ENCODE results near the gene TSGA10IP.

TSGA10IP gene

DNA sequence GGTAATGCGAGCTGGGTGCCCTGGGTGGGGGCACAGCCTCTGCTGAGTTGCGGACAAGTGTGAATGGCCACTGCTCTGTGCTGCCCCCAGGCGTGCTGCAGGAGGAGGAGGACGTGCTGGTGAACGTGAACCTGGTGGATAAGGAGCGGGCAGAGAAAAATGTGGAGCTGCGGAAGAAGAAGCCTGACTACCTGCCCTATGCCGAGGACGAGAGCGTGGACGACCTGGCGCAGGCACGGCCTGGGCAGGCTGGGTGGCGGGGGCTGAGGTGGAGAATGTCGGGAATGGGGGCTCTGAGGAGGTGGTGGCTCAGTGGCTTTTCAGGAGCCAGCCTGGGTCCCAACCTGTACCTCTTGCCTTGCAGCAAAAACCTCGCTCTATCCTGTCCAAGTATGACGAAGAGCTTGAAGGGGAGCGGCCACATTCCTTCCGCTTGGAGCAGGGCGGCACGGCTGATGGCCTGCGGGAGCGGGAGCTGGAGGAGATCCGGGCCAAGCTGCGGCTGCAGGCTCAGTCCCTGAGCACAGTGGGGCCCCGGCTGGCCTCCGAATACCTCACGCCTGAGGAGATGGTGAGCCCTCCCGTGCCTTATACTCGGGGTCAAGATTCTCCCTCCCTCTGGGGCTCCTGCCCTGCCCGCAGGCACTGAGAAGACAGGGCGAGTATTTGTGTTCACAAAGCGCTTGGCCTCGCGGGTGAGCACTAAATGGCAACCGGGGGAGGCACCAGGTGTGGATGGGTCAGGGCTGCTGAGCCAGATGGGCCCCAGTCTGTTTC lies 20.9 kb downstream of the TSGA10IP start:
- no peak for DNase-seq (ENCODE audit: extremely low spot score)
- POLR2A ChIA-PET, result no interaction called here
- TF ChIP-seq, protein P1, sequence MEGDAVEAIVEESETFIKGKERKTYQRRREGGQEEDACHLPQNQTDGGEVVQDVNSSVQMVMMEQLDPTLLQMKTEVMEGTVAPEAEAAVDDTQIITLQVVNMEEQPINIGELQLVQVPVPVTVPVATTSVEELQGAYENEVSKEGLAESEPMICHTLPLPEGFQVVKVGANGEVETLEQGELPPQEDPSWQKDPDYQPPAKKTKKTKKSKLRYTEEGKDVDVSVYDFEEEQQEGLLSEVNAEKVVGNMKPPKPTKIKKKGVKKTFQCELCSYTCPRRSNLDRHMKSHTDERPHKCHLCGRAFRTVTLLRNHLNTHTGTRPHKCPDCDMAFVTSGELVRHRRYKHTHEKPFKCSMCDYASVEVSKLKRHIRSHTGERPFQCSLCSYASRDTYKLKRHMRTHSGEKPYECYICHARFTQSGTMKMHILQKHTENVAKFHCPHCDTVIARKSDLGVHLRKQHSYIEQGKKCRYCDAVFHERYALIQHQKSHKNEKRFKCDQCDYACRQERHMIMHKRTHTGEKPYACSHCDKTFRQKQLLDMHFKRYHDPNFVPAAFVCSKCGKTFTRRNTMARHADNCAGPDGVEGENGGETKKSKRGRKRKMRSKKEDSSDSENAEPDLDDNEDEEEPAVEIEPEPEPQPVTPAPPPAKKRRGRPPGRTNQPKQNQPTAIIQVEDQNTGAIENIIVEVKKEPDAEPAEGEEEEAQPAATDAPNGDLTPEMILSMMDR (IDR thresholded peaks at IDR 0.05; ENCODE audit: control extremely low read depth, extremely low read depth, low read depth, missing control alignments), result no peak
- CTCF ChIA-PET, result interaction anchor here (1.1 to 1.4 kb wide), 2 partner anchors 82 to 106 kb away, joined by 3 to 4 read pairs; partner anchors contain the start of gene MUS81

DNA sequence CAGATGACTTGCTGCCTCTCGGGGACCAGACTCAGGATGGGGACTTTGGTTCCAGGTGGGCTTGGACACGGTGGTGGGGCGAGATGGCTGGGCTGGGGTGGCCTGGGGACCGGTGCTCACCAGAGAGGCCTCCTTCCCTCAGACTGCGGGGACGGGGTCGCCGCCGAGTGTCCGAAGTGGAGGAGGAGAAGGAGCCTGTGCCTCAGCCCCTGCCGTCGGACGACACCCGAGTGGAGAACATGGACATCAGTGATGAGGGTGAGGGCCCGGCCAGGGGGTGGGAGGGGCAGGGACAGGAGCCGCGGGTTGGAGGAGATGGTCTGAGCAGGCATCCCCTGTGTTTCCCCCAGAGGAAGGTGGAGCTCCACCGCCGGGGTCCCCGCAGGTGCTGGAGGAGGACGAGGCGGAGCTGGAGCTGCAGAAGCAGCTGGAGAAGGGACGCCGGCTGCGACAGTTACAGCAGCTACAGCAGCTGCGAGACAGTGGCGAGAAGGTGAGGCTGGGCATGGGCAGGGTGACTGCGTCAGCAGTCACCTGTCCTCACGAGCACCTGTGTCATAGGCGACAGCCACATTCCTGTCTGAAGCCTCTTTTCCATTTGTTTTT lies 22.2 kb downstream of the TSGA10IP start:
- POLR2A ChIA-PET, result interaction anchor here (0.7 kb wide), 1 partner anchor 71 kb away, joined by 3 read pairs; no protein-coding TSS in a partner anchor
- TF ChIP-seq, protein P1 (IDR thresholded peaks at IDR 0.05; ENCODE audit: control extremely low read depth, extremely low read depth, low read depth, missing control alignments), result no peak
- CTCF ChIA-PET, result interaction anchor here (1.1 kb wide), 1 partner anchor 107 kb away, joined by 3 read pairs; the partner anchor contains the start of gene MUS81

DNA sequence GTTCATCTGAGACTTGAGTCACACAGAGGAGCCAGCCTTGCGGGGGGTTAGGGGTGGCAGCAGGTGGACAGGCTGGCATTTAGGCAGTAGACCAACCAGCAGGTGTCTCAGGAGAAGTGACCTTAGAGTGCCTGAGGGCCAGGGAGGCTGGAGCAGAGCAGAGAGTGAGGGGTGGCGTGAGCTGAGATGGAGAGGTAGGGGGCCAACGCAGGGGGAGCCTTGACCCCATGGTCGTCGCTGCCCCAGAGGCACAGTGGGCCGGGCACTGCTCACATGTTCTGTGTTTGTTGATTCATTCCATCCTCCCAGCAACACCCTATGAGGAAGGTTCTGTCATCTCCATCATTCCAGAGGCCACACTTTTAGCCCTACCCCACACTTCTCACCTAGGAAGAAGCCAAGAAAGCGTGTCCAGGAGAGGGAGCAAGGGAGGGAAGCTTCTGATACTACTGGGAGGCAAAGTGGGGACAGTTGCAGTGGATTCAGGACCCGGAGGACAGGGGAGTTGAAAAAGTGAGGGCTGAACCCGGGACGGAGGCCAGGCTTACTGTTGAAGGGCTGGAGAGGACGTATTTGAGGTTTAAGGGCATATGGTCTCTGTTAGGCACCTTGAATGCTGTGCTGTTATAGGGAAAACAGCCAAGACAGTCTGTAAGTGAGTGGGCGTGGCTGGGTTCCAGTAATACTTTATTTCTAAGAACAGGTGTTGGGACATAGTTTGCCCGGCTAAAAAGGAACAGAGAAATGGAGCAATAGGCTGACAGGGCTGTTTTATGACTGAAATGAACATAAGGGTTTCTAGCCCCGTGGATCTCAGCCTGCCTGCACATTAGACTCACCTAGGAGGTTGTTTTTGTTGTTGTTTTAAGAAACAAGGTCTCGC lies 23.6 kb downstream of the TSGA10IP start:
- TF ChIP-seq, protein P1 (IDR thresholded peaks at IDR 0.05; ENCODE audit: control extremely low read depth, extremely low read depth, low read depth, missing control alignments), result no peak
- ChIA-PET POLR2A (interaction anchor here (0.6 kb wide), 1 partner anchor 81 kb away, joined by 4 read pairs; the partner anchor contains the start of gene FIBP), CTCF (interaction anchor here (0.7 to 4.5 kb wide), 3 partner anchors 11 to 84 kb away, joined by 3 to 25 read pairs (median 4); no protein-coding TSS in a partner anchor)
- no peak for DNase-seq (ENCODE audit: extremely low spot score)

More for the DNA sequence above, 22.2 kb downstream of the TSGA10IP start:
- DNase-seq (ENCODE audit: extremely low spot score), result no peak

DNA sequence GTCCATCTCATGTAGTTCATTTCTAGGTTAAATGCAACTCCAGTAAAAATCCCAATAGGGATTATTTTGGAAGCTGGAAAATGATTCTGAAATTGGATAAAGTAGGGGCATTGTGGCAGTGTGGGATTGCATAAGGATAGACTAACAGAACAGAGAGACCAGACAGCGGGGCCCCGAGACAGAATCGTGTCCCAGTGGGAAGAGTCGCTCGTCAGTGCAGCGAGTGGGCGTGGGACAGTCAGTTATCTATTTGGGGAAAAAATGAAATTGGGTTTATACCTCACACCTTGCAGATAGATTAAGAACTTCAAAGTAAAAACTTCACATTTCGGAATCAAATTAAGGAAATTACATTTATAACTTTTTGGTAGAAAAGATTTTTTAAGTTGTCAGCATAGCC lies 26.8 kb downstream of the TSGA10IP start:
- TF ChIP-seq, protein P1 (IDR thresholded peaks at IDR 0.05; ENCODE audit: control extremely low read depth, extremely low read depth, low read depth, missing control alignments), result no peak
- DNase-seq (ENCODE audit: extremely low spot score), result no peak
- ChIA-PET CTCF (interaction anchor here (1.7 to 4.5 kb wide), 3 partner anchors 16 to 88 kb away, joined by 10 to 25 read pairs (median 14); partner anchors contain the start of gene FIBP), POLR2A (interaction anchor here (0.7 kb wide), 1 partner anchor 178 kb away, joined by 4 read pairs; no protein-coding TSS in a partner anchor)

DNA sequence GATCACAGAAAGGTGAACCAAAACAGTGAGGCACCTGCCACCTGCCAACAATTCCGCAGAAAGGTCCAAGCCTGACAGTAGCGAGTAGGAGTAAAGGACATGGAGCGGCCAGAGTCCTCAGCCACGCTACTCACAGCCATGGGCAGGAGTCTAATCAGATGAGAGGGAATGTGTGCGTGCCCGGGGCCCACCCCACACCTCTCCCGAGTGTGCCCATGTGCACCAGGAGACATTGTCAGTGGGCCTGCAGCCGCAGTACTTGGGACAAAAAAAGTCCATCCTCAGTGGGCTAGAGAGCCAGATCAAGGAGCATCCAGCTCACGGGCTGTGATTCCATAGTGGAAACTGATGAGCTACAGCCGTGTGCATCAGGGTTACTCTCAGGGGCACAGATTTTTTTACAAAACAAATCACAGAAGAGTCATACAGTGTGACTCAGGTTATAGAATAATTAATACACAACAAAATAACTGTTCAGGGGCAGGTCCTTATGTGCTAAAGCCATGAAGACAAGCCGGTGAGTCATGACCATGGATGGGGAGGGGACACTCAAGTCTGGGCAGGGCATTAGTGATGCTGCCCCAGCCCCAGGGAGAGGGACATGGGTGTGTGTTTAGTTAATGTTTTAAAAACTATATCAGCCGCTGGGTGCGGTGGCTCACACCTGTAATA lies 28.3 kb downstream of the TSGA10IP start:
- DNase-seq (ENCODE audit: extremely low spot score), result no peak
- ChIA-PET POLR2A (no interaction called here), CTCF (interaction anchor here (0.8 kb wide), 1 partner anchor 49 kb away, joined by 3 read pairs; no protein-coding TSS in a partner anchor)
- TF ChIP-seq, protein P1 (IDR thresholded peaks at IDR 0.05; ENCODE audit: control extremely low read depth, extremely low read depth, low read depth, missing control alignments), result no peak

Measured in GM10248 (cell line).